ENCODE results near the gene SYTL5.

Gene SYTL5

DNA sequence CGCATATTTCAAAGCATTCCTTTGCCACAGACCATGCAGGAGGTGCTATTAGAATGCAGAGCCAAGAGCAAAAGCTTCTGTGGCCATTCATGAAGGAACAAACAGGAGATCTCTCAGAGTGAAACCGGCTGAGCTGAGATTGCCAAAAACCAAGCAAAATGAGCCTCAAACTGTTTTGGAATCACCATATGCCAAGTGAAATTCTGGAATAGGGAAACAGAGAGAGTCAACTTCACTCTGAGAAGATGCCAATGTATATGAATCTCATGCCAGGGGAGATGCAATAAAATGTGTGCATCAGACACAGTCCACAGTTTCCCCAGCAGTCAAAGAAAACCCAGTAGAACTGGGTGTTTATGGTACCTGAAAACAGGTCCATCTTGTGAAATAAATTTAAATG, 172.0 kb downstream of the SYTL5 start:
- H3K27ac ChIP-seq (ENCODE audit: low read depth, low read length) = no peak overlapping the region
- H3K9me3 ChIP-seq (ENCODE audit: insufficient read depth, low read depth, low read length) = no peaks in the 10 kb centered on the region
- no peaks in the 10 kb centered on the region for H3K4me1 ChIP-seq (ENCODE audit: insufficient read depth, low read length)
- no peaks in the 10 kb centered on the region for H3K36me3 ChIP-seq (ENCODE audit: insufficient read depth, low read length)
- H3K9ac ChIP-seq (ENCODE audit: low read depth, low read length) = no peak overlapping the region
- WGBS = 54% methylated on average over 2 of the region's 2 CpGs
- no peaks in the 10 kb centered on the region for H3K27me3 ChIP-seq (ENCODE audit: insufficient read depth, low read length)
- H3K4me3 ChIP-seq (ENCODE audit: low read length) = no peak overlapping the region

All from HUES64 (cell line).